Measurements from ENCODE around the gene NACC2. TPM values are rescaled to one million over a fixed set of nuclear protein-coding genes. Genes with fewer than 3 reads are reported as not detected.
A peak's percentile ranks its signal among the peaks of the same experiment; 100 is the strongest.
"Not testable (repeated sequence)": the region's sequence is repeated elsewhere in the genome, so short reads cannot be mapped to it uniquely, and the experiment has no call there.

The NACC2 gene
- polyA plus RNA-seq, 4 donors: 4.9 to 10.1 (median 8.0) TPM

DNA sequence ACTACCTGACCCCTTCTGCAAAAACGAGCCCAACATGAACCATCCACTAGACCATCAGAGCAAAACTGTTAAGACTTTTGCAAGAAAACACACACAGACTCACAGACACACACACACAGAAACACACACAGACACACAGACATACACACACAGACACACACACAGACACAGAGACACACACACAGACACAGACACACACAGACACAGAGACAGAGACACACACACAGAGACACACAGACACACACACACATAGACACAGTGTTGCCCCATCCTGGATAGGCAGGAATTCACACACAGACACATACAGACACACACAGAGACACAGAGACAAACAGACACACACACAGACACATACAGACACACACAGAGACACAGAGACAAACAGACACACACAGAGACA, 52.5 kb downstream of the NACC2 start:
- peaks cover 0 to 7% of the 10 kb centered on the region in 2 donors for H3K9me3 ChIP-seq (ENCODE audit: control insufficient read depth in 2 of 2, insufficient read depth in 1 of 2, low read depth in 1 of 2, low read length in 1 of 2)
- FAIRE-seq (no peak), DNase-seq (no peak)
- H3K4me3 ChIP-seq (ENCODE audit: low read depth in 1 of 3, low read length in 3 of 3): no peak overlapping the region
- H3K27me3 ChIP-seq (ENCODE audit: control insufficient read depth in 3 of 3, insufficient read depth in 3 of 3, low read length in 3 of 3): no peaks in the 10 kb centered on the region
- WGBS, 3 donors: 51 to 72% (median 64%) methylated on average over 1 of the region's 1 CpG
- H3K4me1 ChIP-seq (ENCODE audit: control insufficient read depth in 3 of 3, insufficient read depth in 2 of 3, low read depth in 1 of 3, low read length in 2 of 3): no peaks in the 10 kb centered on the region
- H3K27ac ChIP-seq (ENCODE audit: low read depth in 1 of 3, low read length in 2 of 3): no peak overlapping the region
- peaks cover 0 to 49% (median 4%) of the 10 kb centered on the region in 3 donors for H3K36me3 ChIP-seq (ENCODE audit: control insufficient read depth in 3 of 3, insufficient read depth in 2 of 3, low read depth in 1 of 3, low read length in 3 of 3)

DNA sequence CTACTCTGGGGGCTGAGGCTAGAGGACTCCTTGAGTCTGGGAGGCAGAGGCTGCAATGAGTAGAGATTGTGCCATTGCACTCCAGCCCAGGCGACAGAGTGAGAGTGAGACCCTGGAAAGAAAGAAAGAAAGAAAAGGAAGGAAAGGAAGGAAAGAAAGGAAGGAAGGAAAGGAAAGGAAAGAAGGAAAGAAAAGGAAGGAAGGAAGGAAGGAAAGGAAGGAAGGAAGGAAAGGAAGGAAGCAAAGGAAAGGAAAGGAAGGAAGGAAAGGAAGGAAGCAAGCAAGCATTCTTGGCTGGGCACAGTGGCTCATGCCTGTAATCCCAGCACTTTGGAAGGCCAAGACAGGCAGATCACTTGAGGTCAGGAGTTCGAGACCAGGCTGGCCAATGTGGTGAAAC, 54.2 kb downstream of the NACC2 start:
- not testable (repeated sequence) for H3K4me3 ChIP-seq (ENCODE audit: low read depth in 1 of 3, low read length in 3 of 3); H3K27me3 ChIP-seq (ENCODE audit: control insufficient read depth in 3 of 3, insufficient read depth in 3 of 3, low read length in 3 of 3); FAIRE-seq; DNase-seq; H3K4me1 ChIP-seq (ENCODE audit: control insufficient read depth in 3 of 3, insufficient read depth in 2 of 3, low read depth in 1 of 3, low read length in 2 of 3); H3K27ac ChIP-seq (ENCODE audit: low read depth in 1 of 3, low read length in 2 of 3)
- 95 to 98% (median 97%) methylated on average over 2 of the region's 2 CpGs for WGBS, 3 donors
- Histone ChIP-seq H3K9me3 (ENCODE audit: control insufficient read depth in 2 of 2, insufficient read depth in 1 of 2, low read depth in 1 of 2, low read length in 1 of 2) (peaks cover 0 to 10% of the 10 kb centered on the region in 2 donors), H3K36me3 (ENCODE audit: control insufficient read depth in 3 of 3, insufficient read depth in 2 of 3, low read depth in 1 of 3, low read length in 3 of 3) (peaks cover 0 to 32% (median 2%) of the 10 kb centered on the region in 3 donors)

DNA sequence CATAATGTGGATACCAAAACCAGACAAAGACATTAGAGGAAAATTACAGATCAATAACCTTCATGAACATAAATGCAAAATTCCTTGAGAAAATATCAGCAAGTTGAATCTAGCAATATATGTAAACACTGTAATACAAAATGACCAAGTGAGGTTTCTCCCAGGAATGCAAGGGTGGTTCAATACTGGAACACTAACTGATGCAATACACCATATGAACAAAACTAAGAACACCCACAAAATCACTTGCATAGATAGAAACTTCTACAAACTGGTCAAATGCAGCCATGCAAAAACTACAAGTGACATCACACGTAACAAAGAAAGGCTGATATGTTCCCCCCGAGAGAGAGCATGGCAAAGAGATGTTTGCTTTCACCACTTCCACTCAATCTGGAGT, 55.6 kb downstream of the NACC2 start:
- 97 to 100% (median 97%) methylated on average over 2 of the region's 2 CpGs for WGBS, 3 donors
- H3K27me3 ChIP-seq (ENCODE audit: control insufficient read depth in 3 of 3, insufficient read depth in 3 of 3, low read length in 3 of 3): no peaks in the 10 kb centered on the region
- no peak for FAIRE-seq

DNA sequence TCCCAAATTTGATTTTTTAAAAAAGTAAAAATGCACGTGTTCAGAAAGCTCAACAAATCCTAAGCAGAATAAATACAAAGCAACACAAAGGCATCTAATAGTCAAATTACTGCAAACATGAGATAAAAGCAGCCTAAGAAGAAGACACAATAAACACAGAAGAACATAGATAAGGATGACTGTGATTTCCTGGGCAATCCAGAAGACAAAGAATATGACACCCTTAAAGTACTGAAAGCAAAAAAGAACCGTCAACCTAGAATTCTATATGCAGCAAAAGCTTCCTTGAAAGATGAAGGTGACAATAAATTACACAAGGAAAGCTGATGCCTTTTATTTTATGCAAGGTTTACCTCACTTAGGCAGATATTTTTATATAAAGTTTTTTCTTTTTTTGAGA, 58.2 kb downstream of the NACC2 start:
- Histone ChIP-seq H3K27me3 (ENCODE audit: control insufficient read depth in 3 of 3, insufficient read depth in 3 of 3, low read length in 3 of 3) (no peaks in the 10 kb centered on the region), H3K4me3 (ENCODE audit: low read depth in 1 of 3, low read length in 3 of 3) (no peak overlapping the region), H3K4me1 (ENCODE audit: control insufficient read depth in 3 of 3, insufficient read depth in 2 of 3, low read depth in 1 of 3, low read length in 2 of 3) (no peaks in the 10 kb centered on the region), H3K36me3 (ENCODE audit: control insufficient read depth in 3 of 3, insufficient read depth in 2 of 3, low read depth in 1 of 3, low read length in 3 of 3) (peaks cover 0 to 15% (median 0%) of the 10 kb centered on the region in 3 donors), H3K27ac (ENCODE audit: low read depth in 1 of 3, low read length in 2 of 3) (no peak overlapping the region), H3K9me3 (ENCODE audit: control insufficient read depth in 2 of 2, insufficient read depth in 1 of 2, low read depth in 1 of 2, low read length in 1 of 2) (peaks cover 0 to 10% of the 10 kb centered on the region in 2 donors)
- WGBS, 3 donors: 93 to 98% (median 96%) methylated on average over 2 of the region's 2 CpGs
- DNase-seq: no peak
- no peak for FAIRE-seq

More for the DNA sequence above, 55.6 kb downstream of the NACC2 start:
- no peak overlapping the region for H3K27ac ChIP-seq (ENCODE audit: low read depth in 1 of 3, low read length in 2 of 3)
- H3K4me1 ChIP-seq (ENCODE audit: control insufficient read depth in 3 of 3, insufficient read depth in 2 of 3, low read depth in 1 of 3, low read length in 2 of 3): no peaks in the 10 kb centered on the region
- H3K36me3 ChIP-seq (ENCODE audit: control insufficient read depth in 3 of 3, insufficient read depth in 2 of 3, low read depth in 1 of 3, low read length in 3 of 3): peaks cover 0 to 23% (median 2%) of the 10 kb centered on the region in 3 donors
- no peak for DNase-seq
- H3K9me3 ChIP-seq (ENCODE audit: control insufficient read depth in 2 of 2, insufficient read depth in 1 of 2, low read depth in 1 of 2, low read length in 1 of 2): peaks cover 0 to 10% of the 10 kb centered on the region in 2 donors
- no peak overlapping the region for H3K4me3 ChIP-seq (ENCODE audit: low read depth in 1 of 3, low read length in 3 of 3)

DNA sequence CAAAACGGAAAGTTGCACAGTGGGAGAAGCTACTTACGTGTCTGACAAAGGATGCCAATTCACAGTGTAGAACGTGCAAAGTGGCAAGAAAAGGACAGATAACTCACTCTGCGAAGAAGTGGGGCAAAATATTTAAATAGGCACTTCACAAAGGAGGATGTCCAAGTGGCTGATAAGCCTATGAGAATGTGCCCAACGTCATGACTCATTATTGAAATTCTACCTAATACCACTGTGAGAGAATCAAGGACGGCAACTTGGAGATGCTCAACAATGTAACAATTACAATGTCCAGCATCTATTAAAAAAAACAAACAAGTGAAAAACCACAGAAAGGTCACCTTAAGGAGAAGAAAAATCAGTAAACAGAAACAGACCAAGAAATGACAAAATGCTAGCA, 59.0 kb downstream of the NACC2 start:
- DNase-seq: no peak
- WGBS, 3 donors: 87 to 90% (median 88%) methylated on average over 6 of the region's 6 CpGs
- Histone ChIP-seq H3K9me3 (ENCODE audit: control insufficient read depth in 2 of 2, insufficient read depth in 1 of 2, low read depth in 1 of 2, low read length in 1 of 2) (peaks cover 0 to 10% of the 10 kb centered on the region in 2 donors), H3K27me3 (ENCODE audit: control insufficient read depth in 3 of 3, insufficient read depth in 3 of 3, low read length in 3 of 3) (no peaks in the 10 kb centered on the region), H3K36me3 (ENCODE audit: control insufficient read depth in 3 of 3, insufficient read depth in 2 of 3, low read depth in 1 of 3, low read length in 3 of 3) (peaks cover 0 to 15% (median 0%) of the 10 kb centered on the region in 3 donors), H3K4me1 (ENCODE audit: control insufficient read depth in 3 of 3, insufficient read depth in 2 of 3, low read depth in 1 of 3, low read length in 2 of 3) (no peaks in the 10 kb centered on the region), H3K4me3 (ENCODE audit: low read depth in 1 of 3, low read length in 3 of 3) (no peak overlapping the region), H3K27ac (ENCODE audit: low read depth in 1 of 3, low read length in 2 of 3) (no peak overlapping the region)
- FAIRE-seq: no peak

DNA sequence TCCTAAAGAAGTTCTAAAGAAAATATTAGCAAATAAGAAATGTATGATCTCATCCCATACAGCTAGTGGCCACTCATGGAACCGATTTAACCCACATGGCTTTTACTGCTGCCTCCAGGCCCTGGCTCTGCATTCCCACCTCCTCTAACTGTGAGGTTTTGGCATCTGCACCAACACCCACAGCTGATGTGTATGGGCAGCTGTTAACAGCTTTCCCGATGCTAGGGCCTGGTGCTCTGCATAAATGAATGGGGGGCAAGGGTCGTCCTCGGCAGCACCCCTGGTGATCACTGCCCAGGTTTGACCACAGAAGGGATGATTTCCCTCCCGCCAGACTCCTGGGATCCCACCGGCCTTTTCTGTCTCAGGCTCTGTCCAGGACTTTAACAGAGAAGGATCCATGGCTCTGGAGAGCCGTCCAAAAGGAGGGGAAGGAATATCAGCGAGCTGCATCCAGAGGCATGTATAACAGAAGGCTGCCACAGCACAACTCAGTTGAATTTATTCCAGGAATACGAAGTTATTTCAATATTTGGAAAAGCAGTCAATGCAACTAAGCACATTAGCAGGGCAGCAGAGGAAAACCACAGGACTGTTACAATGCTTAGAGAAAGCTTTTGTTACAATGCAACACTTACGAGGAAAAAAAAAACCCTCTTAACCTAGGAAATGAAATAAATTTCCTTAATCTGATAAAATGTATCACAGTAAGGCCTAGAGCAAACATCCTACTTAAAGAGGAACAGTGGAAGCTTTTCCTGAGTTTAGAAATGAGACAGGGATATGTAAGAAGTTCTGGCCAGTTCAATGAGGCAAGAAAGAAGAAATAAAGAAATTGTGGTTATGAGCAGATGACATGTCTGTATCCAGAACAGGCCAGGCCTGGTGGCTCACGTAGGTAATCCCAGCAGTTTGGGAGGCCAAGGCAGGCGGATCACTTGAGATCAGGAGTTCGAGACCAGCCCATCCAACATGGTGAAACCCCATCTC, 63.1 kb downstream of the NACC2 start:
- peaks cover 0 to 26% (median 5%) of the 10 kb centered on the region in 3 donors for H3K36me3 ChIP-seq (ENCODE audit: control insufficient read depth in 3 of 3, insufficient read depth in 2 of 3, low read depth in 1 of 3, low read length in 3 of 3)
- 75 to 89% (median 87%) methylated on average over 13 of the region's 13 CpGs for WGBS, 3 donors
- DNase-seq (no peak), FAIRE-seq (no peak)
- peak overlapping the region in 1 of 3 donors; percentile 1 for H3K27ac ChIP-seq (ENCODE audit: low read depth in 1 of 3, low read length in 2 of 3)
- H3K4me3 ChIP-seq (ENCODE audit: low read depth in 1 of 3, low read length in 3 of 3): no peak overlapping the region
- peaks cover 0 to 10% of the 10 kb centered on the region in 2 donors for H3K9me3 ChIP-seq (ENCODE audit: control insufficient read depth in 2 of 2, insufficient read depth in 1 of 2, low read depth in 1 of 2, low read length in 1 of 2)
- no peaks in the 10 kb centered on the region for H3K27me3 ChIP-seq (ENCODE audit: control insufficient read depth in 3 of 3, insufficient read depth in 3 of 3, low read length in 3 of 3)
- H3K4me1 ChIP-seq (ENCODE audit: control insufficient read depth in 3 of 3, insufficient read depth in 2 of 3, low read depth in 1 of 3, low read length in 2 of 3): no peaks in the 10 kb centered on the region

DNA sequence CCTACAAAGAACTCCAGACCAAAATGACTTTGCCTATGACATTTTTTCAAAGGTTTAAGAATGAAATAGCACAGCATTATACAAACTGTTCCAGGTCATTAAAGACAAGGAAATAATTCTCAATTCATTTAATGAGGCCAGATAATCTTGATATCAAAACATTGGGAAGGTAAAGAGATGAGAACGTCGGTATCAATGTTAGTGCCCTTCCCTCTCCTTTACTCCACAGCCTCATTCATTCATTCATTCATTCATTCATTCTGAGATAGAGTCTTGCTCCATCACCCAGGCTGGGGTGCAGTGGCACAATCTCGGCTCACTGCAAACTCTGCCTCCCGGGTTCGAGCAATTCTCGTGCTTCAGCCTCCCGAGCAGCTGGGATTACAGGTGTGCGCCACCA, 64.0 kb downstream of the NACC2 start:
- 92 to 98% (median 94%) methylated on average over 8 of the region's 8 CpGs for WGBS, 3 donors
- no peaks in the 10 kb centered on the region for H3K4me1 ChIP-seq (ENCODE audit: control insufficient read depth in 3 of 3, insufficient read depth in 2 of 3, low read depth in 1 of 3, low read length in 2 of 3)
- peaks cover 0 to 26% (median 5%) of the 10 kb centered on the region in 3 donors for H3K36me3 ChIP-seq (ENCODE audit: control insufficient read depth in 3 of 3, insufficient read depth in 2 of 3, low read depth in 1 of 3, low read length in 3 of 3)
- FAIRE-seq (no peak), DNase-seq (no peak)
- no peak overlapping the region for H3K27ac ChIP-seq (ENCODE audit: low read depth in 1 of 3, low read length in 2 of 3)
- no peak overlapping the region for H3K4me3 ChIP-seq (ENCODE audit: low read depth in 1 of 3, low read length in 3 of 3)
- H3K27me3 ChIP-seq (ENCODE audit: control insufficient read depth in 3 of 3, insufficient read depth in 3 of 3, low read length in 3 of 3): no peaks in the 10 kb centered on the region
- H3K9me3 ChIP-seq (ENCODE audit: control insufficient read depth in 2 of 2, insufficient read depth in 1 of 2, low read depth in 1 of 2, low read length in 1 of 2): peaks cover 0 to 10% of the 10 kb centered on the region in 2 donors

DNA sequence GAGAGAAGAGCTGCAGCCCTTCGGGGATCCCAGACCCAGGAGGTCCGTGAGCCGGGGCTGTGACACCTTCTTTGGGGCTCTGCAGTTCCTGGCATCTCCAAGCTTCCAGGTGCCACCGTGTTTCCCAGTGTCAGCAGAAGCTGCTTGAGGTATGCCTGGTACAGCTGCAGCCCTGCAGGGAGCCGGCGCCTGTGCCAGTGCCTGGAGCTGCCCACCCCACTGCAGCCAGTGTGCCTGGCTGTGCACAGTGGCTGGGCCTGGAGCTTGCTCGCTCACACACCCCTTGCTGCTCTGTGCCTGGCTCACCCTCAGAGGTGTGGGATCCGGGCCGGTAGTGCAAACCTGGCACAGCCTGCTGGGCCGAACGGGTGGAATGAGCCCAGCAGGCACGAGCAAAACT, 65.5 kb downstream of the NACC2 start:
- 96 to 99% (median 97%) methylated on average over 12 of the region's 12 CpGs for WGBS, 3 donors
- Histone ChIP-seq H3K27ac (ENCODE audit: low read depth in 1 of 3, low read length in 2 of 3) (no peak overlapping the region), H3K27me3 (ENCODE audit: control insufficient read depth in 3 of 3, insufficient read depth in 3 of 3, low read length in 3 of 3) (no peaks in the 10 kb centered on the region), H3K36me3 (ENCODE audit: control insufficient read depth in 3 of 3, insufficient read depth in 2 of 3, low read depth in 1 of 3, low read length in 3 of 3) (peaks cover 0 to 31% (median 5%) of the 10 kb centered on the region in 3 donors), H3K4me1 (ENCODE audit: control insufficient read depth in 3 of 3, insufficient read depth in 2 of 3, low read depth in 1 of 3, low read length in 2 of 3) (no peaks in the 10 kb centered on the region), H3K9me3 (ENCODE audit: control insufficient read depth in 2 of 2, insufficient read depth in 1 of 2, low read depth in 1 of 2, low read length in 1 of 2) (peaks cover 0 to 10% of the 10 kb centered on the region in 2 donors), H3K4me3 (ENCODE audit: low read depth in 1 of 3, low read length in 3 of 3) (no peak overlapping the region)
- FAIRE-seq: no peak
- no peak for DNase-seq
